Esophagus muscularis mucosa (tissue), 2 donors: ENCODE measurements around the gene ZNF135.

ENCODE experiments used
- POLR2A ChIP-seq: fragments of 450-650 bp; IDR thresholded peaks from one replicate; pipeline ENCODE4 v1.6.1; 2017; ENCODE audit warnings: antibody characterized with exemption, moderate library complexity, mild to moderate bottlenecking, low read depth
- POLR2AphosphoS5 ChIP-seq, 2 donors: sonication (generic); formaldehyde crosslinking; IDR thresholded peaks; one replicate each; pipeline ENCODE4 v1.6.1; 2017; ENCODE audit warnings: antibody characterized with exemption in 2 of 2

- TF ChIP-seq POLR2AphosphoS5 (IDR thresholded peaks at IDR 0.05) (no peak), POLR2A (no peak)
Measured at GRCh38 chr19:58044391-58044790, 14.7 kb upstream of the ZNF135 start.
